GM12878 (cell line): Measurements from ENCODE around the gene S100A12. TPM values are rescaled to one million over a fixed set of nuclear protein-coding genes. Genes with fewer than 3 reads are reported as not detected.

Experiments
- ATAC-seq: fragments of 200-7000 bp; cut with Tn5 transposase; 3 replicates; pipeline ENCODE4 v1.9.1; 2020; ENCODE audit warnings: mild to moderate bottlenecking, moderate library complexity
- BruUV-seq: library from RNA; stranded (reverse); fragments of 400-500 nt; replicated peaks from 2 replicates; lab custom pipeline; 2021; lab: Mats Ljungman, UMichigan
- CTCF ChIA-PET: fragments of 300-600 bp; sonication (Branson Sonifier 250); formaldehyde crosslinking; extraction: SDS; loops from one replicate; lab custom pipeline; 2021; ENCODE audit warnings: inconsistent platforms; lab: Yijun Ruan, JAX
- POLR2A ChIA-PET: fragments of 350-600 bp; formaldehyde crosslinking; extraction: SDS; loops from one replicate; lab custom pipeline; 2021; ENCODE audit warnings: inconsistent platforms; lab: Charles Lee
- RAD21 ChIA-PET: fragments of 300-600 bp; sonication (Branson Sonifier 250); formaldehyde crosslinking; loops from one replicate; lab custom pipeline; 2023; ENCODE audit warnings: antibody characterized with exemption; ENCODE audit not compliant: unreplicated experiment; lab: Charles Lee
- SMC1A ChIA-PET: fragments of 300-600 bp; sonication (Branson Sonifier 250); formaldehyde crosslinking; loops from one replicate; lab custom pipeline; 2023; ENCODE audit not compliant: unreplicated experiment, uncharacterized antibody; lab: Charles Lee
- DNase-seq: peaks from one replicate; pipeline ENCODE4 v3.0.0-alpha.2; 2011; ENCODE audit warnings: low read depth, low spot score
- FAIRE-seq: peaks from 3 replicates; lab custom pipeline; 2011; peaks lifted over from hg19 to GRCh38; lab: Jason Lieb, UNC
- H2AFZ ChIP-seq: 2 replicates; pipeline ENCODE4 v1.6.0; 2011; ENCODE audit warnings: low read depth, low read length, control low read depth; ENCODE audit not compliant: control insufficient read depth
- H3K27ac ChIP-seq: 2 replicates; pipeline ENCODE4 v1.5.1; 2011; ENCODE audit warnings: control low read depth; ENCODE audit not compliant: control insufficient read depth, insufficient read depth
- H3K27me3 ChIP-seq, 2 experiments: replicated peaks in 1 of 2; 2 replicates each; pipeline versions ENCODE4 v1.6.0 to v1.6.1; 2011; ENCODE audit warnings: low read length in 1 of 2; ENCODE audit not compliant: control insufficient read depth in 2 of 2, insufficient read depth in 2 of 2
- H3K36me3 ChIP-seq, 2 experiments: 2 replicates each; pipeline ENCODE4 v1.5.1; 2011; ENCODE audit warnings: low read length in 1 of 2; ENCODE audit not compliant: control insufficient read depth in 2 of 2, insufficient read depth in 2 of 2
- H3K4me1 ChIP-seq: 2 replicates; pipeline ENCODE4 v1.6.1; 2011; ENCODE audit warnings: mild to moderate bottlenecking, low read length, moderate library complexity, mixed read lengths; ENCODE audit not compliant: control insufficient read depth, insufficient read depth
- H3K4me2 ChIP-seq: 2 replicates; pipeline ENCODE4 v1.6.0; 2011; ENCODE audit warnings: control low read depth; ENCODE audit not compliant: control insufficient read depth, insufficient read depth
- H3K4me3 ChIP-seq: fragments of 200-600 bp; sonication (generic); 2 replicates; pipeline ENCODE4 v1.5.1; 2016
- H3K79me2 ChIP-seq: 2 replicates; pipeline ENCODE4 v1.6.0; 2011; ENCODE audit warnings: low read length; ENCODE audit not compliant: control insufficient read depth, insufficient read depth
- H3K9ac ChIP-seq: 2 replicates; pipeline ENCODE4 v1.8.0; 2011; ENCODE audit warnings: low read length, control low read depth, mixed read lengths; ENCODE audit not compliant: control insufficient read depth, insufficient read depth
- H3K9me3 ChIP-seq: replicated peaks from 3 replicates; pipeline ENCODE4 v1.5.1; 2011; ENCODE audit warnings: mild to moderate bottlenecking, low read length; ENCODE audit not compliant: control insufficient read depth, insufficient read depth
- H4K20me1 ChIP-seq: 2 replicates; pipeline ENCODE4 v1.6.0; 2011; ENCODE audit not compliant: control insufficient read depth, insufficient read depth
- BMI1 ChIP-seq: fragments of 450-650 bp; IDR thresholded peaks from 2 replicates; pipeline ENCODE4 v1.6.1; 2016; ENCODE audit warnings: mild to moderate bottlenecking, moderate library complexity, borderline replicate concordance
- CHD1 ChIP-seq: IDR thresholded peaks from 2 replicates; pipeline ENCODE4 v1.6.1; 2012; ENCODE audit warnings: low read depth, low read length, improper control_type of control experiment
- CTCF ChIP-seq, 3 experiments: IDR thresholded peaks in 2 of 3; conservative IDR thresholded peaks in 1 of 3; 2 replicates each; pipeline ENCODE4 v1.5.1; 2011; ENCODE audit warnings: low read depth in 3 of 3, low read length in 3 of 3, mild to moderate bottlenecking in 3 of 3, control low read depth in 2 of 3, moderate library complexity in 2 of 3, inconsistent platforms in 1 of 3, mixed read lengths in 1 of 3; ENCODE audit not compliant: control insufficient read depth in 2 of 3, insufficient read depth in 1 of 3; ENCODE audit errors: extremely low read depth in 1 of 3
- EP300 ChIP-seq, 2 experiments: fragments of 150-350 bp in 1 of 2; IDR thresholded peaks; 2 replicates each; pipeline ENCODE4 v1.6.1; 2011 to 2012; ENCODE audit warnings: low read depth in 2 of 2, low read length in 2 of 2, borderline replicate concordance in 1 of 2, improper control_type of control experiment in 1 of 2, inconsistent platforms in 1 of 2; ENCODE audit not compliant: control insufficient read depth in 1 of 2
- GABPA ChIP-seq: IDR thresholded peaks from 2 replicates; pipeline ENCODE4 v1.6.1; 2014; ENCODE audit warnings: antibody characterized with exemption, low read depth, mild to moderate bottlenecking, inconsistent platforms
- HSF1 ChIP-seq: fragments of 150-350 bp; IDR thresholded peaks from 2 replicates; pipeline ENCODE4 v1.6.1; 2014; ENCODE audit warnings: mild to moderate bottlenecking, low read depth, low read length
- IKZF2 ChIP-seq, 2 experiments: fragments of 450-650 bp; IDR thresholded peaks; 2 replicates each; pipeline ENCODE4 v1.6.1; 2017; ENCODE audit warnings: mild to moderate bottlenecking in 2 of 2, moderate library complexity in 2 of 2
- JUNB ChIP-seq: IDR thresholded peaks from 2 replicates; pipeline ENCODE4 v1.6.1; 2016; ENCODE audit warnings: antibody characterized with exemption, mild to moderate bottlenecking
- PKNOX1 ChIP-seq: fragments of 450-650 bp; IDR thresholded peaks from 2 replicates; pipeline ENCODE4 v1.6.1; 2016; ENCODE audit warnings: mild to moderate bottlenecking
- PML ChIP-seq: IDR thresholded peaks from 2 replicates; pipeline ENCODE4 v1.6.1; 2012; ENCODE audit warnings: low read length, inconsistent platforms
- SIN3A ChIP-seq: IDR thresholded peaks from 2 replicates; pipeline ENCODE4 v1.6.1; 2012; ENCODE audit warnings: low read depth, low read length, improper control_type of control experiment
- SMC3 ChIP-seq: IDR thresholded peaks from 2 replicates; pipeline ENCODE4 v1.6.1; 2011; ENCODE audit warnings: low read length, improper control_type of control experiment, borderline replicate concordance
- USF1 ChIP-seq: IDR thresholded peaks from 2 replicates; pipeline ENCODE4 v1.6.1; 2011; ENCODE audit warnings: borderline replicate concordance, low read depth, mild to moderate bottlenecking, moderate library complexity, mixed read lengths, low read length; ENCODE audit not compliant: insufficient read depth; ENCODE audit errors: extremely low read length
- ZBED1 ChIP-seq: IDR thresholded peaks from 2 replicates; pipeline ENCODE4 v1.6.1; 2016; ENCODE audit warnings: borderline replicate concordance
- ZNF24 ChIP-seq: fragments of 450-650 bp; IDR thresholded peaks from 2 replicates; pipeline ENCODE4 v1.6.1; 2017; ENCODE audit warnings: antibody characterized with exemption, mild to moderate bottlenecking
- ZNF622 ChIP-seq: fragments of 450-650 bp; IDR thresholded peaks from 2 replicates; pipeline ENCODE4 v1.6.1; 2017; ENCODE audit warnings: mild to moderate bottlenecking, inconsistent platforms
- in situ Hi-C: fragments of 300-500 bp; cut with MboI; formaldehyde crosslinking; loops from 9 replicates; pipeline ENCODE4 v1.14.3; 2018; ENCODE audit warnings: mixed read lengths
- intact Hi-C: fragments of 100-400 bp; cut with micrococcal nuclease; formaldehyde crosslinking; loops from one replicate; pipeline ENCODE4 v1.14.2; 2022; ENCODE audit not compliant: unreplicated experiment
- polyA plus RNA-seq, 11 experiments: library from polyadenylated mRNA; depleted of rRNA in 4 of 11; unstranded in 6 of 11; stranded (reverse) in 5 of 11; fragments of >200 nt; fragmentation: Nextera tagmentation in 4 of 11; fragmentation: Illumina TruSeq in 1 of 11; extraction: Ambion mirVana in 4 of 11; extraction: Trizol in 1 of 11; gene quantifications; 1 replicate in 1 of 11; 2 replicates in 10 of 11; pipeline versions ENCODE4 v1.2.1 to v1.2.3, GENCODE V29; 2011 to 2016; ENCODE audit warnings: inconsistent platforms in 2 of 11, missing spikeins in 2 of 11, low read depth in 1 of 11
- total RNA-seq, 4 experiments: library from RNA; depleted of rRNA in 3 of 4; stranded (reverse); fragments of >200 nt in 3 of 4; fragmentation: Illumina TruSeq in 1 of 4; extraction: Trizol in 1 of 4; gene quantifications; 2 replicates each; pipeline versions ENCODE4 v1.2.1 to v1.2.3, GENCODE V29; 2013 to 2021

The S100A12 gene
- total and polyA plus RNA-seq, 10 of the 15 experiments (the other 5 are each of a cell fraction or from before 2014, with no cell fraction given): not detected

- TF ChIP-seq GABPA (no peak), SMC3 (no peak), IKZF2 (IDR thresholded peaks at IDR 0.05) (no peak), CHD1 (no peak), HSF1 (no peak), EP300 (IDR thresholded peaks at IDR 0.05; ENCODE audit: borderline replicate concordance in 1 of 2, control insufficient read depth in 1 of 2, low read depth in 2 of 2, low read length in 2 of 2) (no peak)
- TF ChIP-seq, all 136 proteins: peak for 0
These were observed 37.2 kb downstream of the S100A12 start (continued) for GRCh38 chr1:153337980-153338853.

GRCh38 chr1:153336650-153337049 lies 38.8 kb downstream of the S100A12 start:
- BruUV-seq: no TSS peak
- Histone ChIP-seq H3K36me3 (no peaks in the 10 kb centered on the region), H3K9ac (no peak overlapping the region), H3K4me2 (no peak overlapping the region; the same call in 1 of the 2 replicates), H3K27me3 (no peaks in the 10 kb centered on the region), H3K79me2 (peaks cover under 1% of the 10 kb centered on the region), H2AFZ (no peak overlapping the region), H3K4me3 (no peak overlapping the region), H3K4me1 (peaks cover 5% of the 10 kb centered on the region), H3K9me3 (peaks cover 3% of the 10 kb centered on the region; the same call in 2 of the 3 replicates), H4K20me1 (no peaks in the 10 kb centered on the region), H3K27ac (no peak overlapping the region)
- ChIA-PET SMC1A (interaction anchor here (0.9 to 2.5 kb wide), 6 partner anchors 10 to 159 kb away, joined by 3 to 10 read pairs (median 4); partner anchors contain the start of gene PGLYRP3), RAD21 (interaction anchor here (0.6 to 2.4 kb wide), 4 partner anchors 10 to 136 kb away, joined by 3 to 12 read pairs (median 4); no protein-coding TSS in a partner anchor), POLR2A (interaction anchor here (0.5 to 1.5 kb wide), 6 partner anchors 9 to 829 kb away, joined by 3 to 10 read pairs (median 6); no protein-coding TSS in a partner anchor), CTCF (interaction anchor here (0.7 to 4.8 kb wide), 10 partner anchors 8 to 303 kb away, joined by 3 to 24 read pairs (median 4); partner anchors contain the start of genes PGLYRP3 and PGLYRP4)
- ATAC-seq: peak; percentile 44
- in situ Hi-C loops (no loop called here), intact Hi-C loops (no loop called here)
- no peak for DNase-seq
- peak; percentile 38 for FAIRE-seq
- TF ChIP-seq SIN3A (no peak), PKNOX1 (no peak), ZNF622 (no peak), CTCF (IDR thresholded peaks at IDR 0.05 in 2 of 3, conservative IDR thresholded peaks at IDR 0.05 in 1 of 3; ENCODE audit: control insufficient read depth in 2 of 3, extremely low read depth in 1 of 3, insufficient read depth in 1 of 3, low read depth in 3 of 3, low read length in 3 of 3) (no peak), ZBED1 (no peak), BMI1 (peak; percentile 97), GABPA (no peak), JUNB (no peak), USF1 (no peak), IKZF2 (IDR thresholded peaks at IDR 0.05) (0 out of 4 replicates have a peak, but pooled peaks of 1 of the 2 experiments have one; percentile 10), PML (no peak), ZNF24 (no peak)
